ENCODE results near the gene SDR39U1. TPM values are rescaled to one million over a fixed set of nuclear protein-coding genes. Genes with fewer than 3 reads are reported as not detected.

Gene SDR39U1
- total and polyA plus RNA-seq, 2 experiments from 2014 or later, result 34.1 to 99.7 TPM

GRCh38 chr14:24439830-24440605 is 2.6 kb downstream of the SDR39U1 start:
- 88% methylated on average over 15 of the region's 15 CpGs for WGBS (ENCODE audit: low lambda C conversion rate, missing lambda C conversion rate)
- Histone ChIP-seq H3K27ac (no peak overlapping the region), H2AFZ (no peak overlapping the region), H3K4me2 (no peak overlapping the region), H3K9me2 (replicated peaks; ENCODE audit: insufficient read depth) (no peaks in the 10 kb centered on the region), H3K79me2 (peaks cover 18% of the 10 kb centered on the region), H3K4me1 (ENCODE audit: insufficient read depth) (peaks cover 7% of the 10 kb centered on the region), H3K27me3 (no peaks in the 10 kb centered on the region), H3K9me3 (ENCODE audit: low read depth) (no peaks in the 10 kb centered on the region), H3K36me3 (replicated peaks; ENCODE audit: insufficient read depth, low read depth) (no peaks in the 10 kb centered on the region), H3K4me3 (no peak overlapping the region), H4K20me1 (ENCODE audit: insufficient read depth, poor library complexity, severe bottlenecking) (peaks cover 2% of the 10 kb centered on the region)
- TF ChIP-seq CTCF (IDR thresholded peaks at IDR 0.05; ENCODE audit: poor library complexity) (no peak), EZH2 (IDR thresholded peaks at IDR 0.05; ENCODE audit: borderline replicate concordance) (no peak), EZH2phosphoT487 (IDR thresholded peaks at IDR 0.05; ENCODE audit: low read depth, severe bottlenecking, unreplicated experiment) (no peak)
- no peak for DNase-seq (ENCODE audit: low spot score)

GRCh38 chr14:24439257-24439656 is 3.3 kb downstream of the SDR39U1 start:
- Histone ChIP-seq H3K79me2 (peaks cover 18% of the 10 kb centered on the region), H3K4me2 (no peak overlapping the region), H3K36me3 (replicated peaks; ENCODE audit: insufficient read depth, low read depth) (no peaks in the 10 kb centered on the region), H3K9me3 (ENCODE audit: low read depth) (no peaks in the 10 kb centered on the region), H4K20me1 (ENCODE audit: insufficient read depth, poor library complexity, severe bottlenecking) (peaks cover 2% of the 10 kb centered on the region), H3K4me1 (ENCODE audit: insufficient read depth) (peaks cover 7% of the 10 kb centered on the region), H3K9me2 (replicated peaks; ENCODE audit: insufficient read depth) (no peaks in the 10 kb centered on the region), H2AFZ (no peak overlapping the region), H3K27ac (no peak overlapping the region), H3K4me3 (no peak overlapping the region), H3K27me3 (no peaks in the 10 kb centered on the region)
- TF ChIP-seq CTCF (IDR thresholded peaks at IDR 0.05; ENCODE audit: poor library complexity), result no peak
- no peak for DNase-seq (ENCODE audit: low spot score)
- WGBS (ENCODE audit: low lambda C conversion rate, missing lambda C conversion rate), result 95% methylated on average over 1 of the region's 1 CpG

- Histone ChIP-seq H2AFZ (no peak overlapping the region), H3K79me2 (peaks cover 17% of the 10 kb centered on the region), H3K27ac (no peak overlapping the region), H3K4me1 (ENCODE audit: insufficient read depth) (peaks cover 7% of the 10 kb centered on the region), H4K20me1 (ENCODE audit: insufficient read depth, poor library complexity, severe bottlenecking) (peaks cover 2% of the 10 kb centered on the region), H3K36me3 (replicated peaks; ENCODE audit: insufficient read depth, low read depth) (no peaks in the 10 kb centered on the region), H3K9me3 (ENCODE audit: low read depth) (no peaks in the 10 kb centered on the region), H3K4me3 (no peak overlapping the region), H3K27me3 (no peaks in the 10 kb centered on the region), H3K9me2 (replicated peaks; ENCODE audit: insufficient read depth) (no peaks in the 10 kb centered on the region), H3K4me2 (no peak overlapping the region)
- DNase-seq (ENCODE audit: low spot score), result no peak
- TF ChIP-seq CTCF (IDR thresholded peaks at IDR 0.05; ENCODE audit: poor library complexity) (no peak), EZH2 (IDR thresholded peaks at IDR 0.05; ENCODE audit: borderline replicate concordance) (no peak), EZH2phosphoT487 (IDR thresholded peaks at IDR 0.05; ENCODE audit: low read depth, severe bottlenecking, unreplicated experiment) (no peak)
- 78% methylated on average over 9 of the region's 9 CpGs for WGBS (ENCODE audit: low lambda C conversion rate, missing lambda C conversion rate)
These were observed 4.1 kb downstream of the SDR39U1 start for GRCh38 chr14:24438223-24439097.

All from hepatocyte (in vitro differentiated cells).